Lower lobe of right lung (tissue), 2 donors: ENCODE results near the gene TEDC1. TPM values are rescaled to one million over a fixed set of nuclear protein-coding genes. Genes with fewer than 3 reads are reported as not detected.

ENCODE experiments used
- ATAC-seq, 2 donors: fragments of 200-7000 bp; cut with Tn5 transposase; one replicate each; pipeline ENCODE4 v1.9.1; 2020 to 2022; ENCODE audit warnings: mild to moderate bottlenecking in 2 of 2, moderate library complexity in 2 of 2
- DNase-seq: peaks from one replicate; pipeline ENCODE4 v3.0.0-alpha.2; 2020
- H3K27ac ChIP-seq: fragments of 200-600 bp; one replicate; pipeline ENCODE4 v1.8.0; 2022
- H3K27me3 ChIP-seq: fragments of 200-600 bp; one replicate; pipeline ENCODE4 v1.8.0; 2022; ENCODE audit warnings: low read depth
- H3K36me3 ChIP-seq: fragments of 200-600 bp; one replicate; pipeline ENCODE4 v1.8.0; 2022; ENCODE audit warnings: mild to moderate bottlenecking
- H3K4me1 ChIP-seq: fragments of 200-600 bp; one replicate; pipeline ENCODE4 v1.8.0; 2022
- H3K4me3 ChIP-seq: fragments of 200-600 bp; one replicate; pipeline ENCODE4 v1.8.0; 2022; ENCODE audit warnings: mild to moderate bottlenecking
- H3K9me3 ChIP-seq: fragments of 200-600 bp; one replicate; pipeline ENCODE4 v1.8.0; 2022
- CTCF ChIP-seq: fragments of 200-600 bp; IDR thresholded peaks from one replicate; pipeline ENCODE4 v1.8.0; 2022; ENCODE audit warnings: antibody characterized with exemption, mild to moderate bottlenecking
- intact Hi-C: fragments of 100-400 bp; cut with DNase I; formaldehyde crosslinking; loops from one replicate; pipeline ENCODE4 v1.11.0; 2022
- total RNA-seq: library from RNA; stranded (reverse); fragmentation: NEBNext Ultra II Directional; extraction: Animal tissue kit (Norgen Biotek cat#: 25700); gene quantifications from one replicate; pipeline ENCODE4 v1.2.1, GENCODE V29; 2021
- donor health status: DM: no; HTN: yes; CAD: no; lungs with severe emphysema.

The TEDC1 gene
- total RNA-seq, 1 donor from 2014 or later: 10.6 TPM

GRCh38 chr14:105455086-105455640 lies 35.9 kb upstream of the TEDC1 start:
- intact Hi-C loops: no loop called here
- DNase-seq: no peak
- no peak overlapping the region for H3K27ac ChIP-seq
- H3K27me3 ChIP-seq: no peaks in the 10 kb centered on the region
- H3K4me1 ChIP-seq: no peaks in the 10 kb centered on the region
- peaks cover 70% of the 10 kb centered on the region for H3K36me3 ChIP-seq
- no peak overlapping the region for H3K4me3 ChIP-seq
- no peaks in the 10 kb centered on the region for H3K9me3 ChIP-seq
- no peak for TF ChIP-seq CTCF
- ATAC-seq: no peak

- Histone ChIP-seq H3K27me3 (no peaks in the 10 kb centered on the region), H3K4me1 (no peaks in the 10 kb centered on the region), H3K36me3 (peaks cover 71% of the 10 kb centered on the region), H3K4me3 (no peak overlapping the region), H3K9me3 (no peaks in the 10 kb centered on the region), H3K27ac (no peak overlapping the region)
- DNase-seq (no peak), ATAC-seq (peak in 1 of 2 donors; percentile 34)
- no peak for TF ChIP-seq CTCF
- intact Hi-C loops: no loop called here
Observed at GRCh38 chr14:105455766-105456660, 35.0 kb upstream of the TEDC1 start.

GRCh38 chr14:105456736-105457617 lies 34.1 kb upstream of the TEDC1 start:
- TF ChIP-seq CTCF: no peak
- no peaks in the 10 kb centered on the region for H3K9me3 ChIP-seq
- intact Hi-C loops: no loop called here
- H3K4me3 ChIP-seq: no peak overlapping the region
- H3K27me3 ChIP-seq: no peaks in the 10 kb centered on the region
- peaks cover 76% of the 10 kb centered on the region for H3K36me3 ChIP-seq
- no peaks in the 10 kb centered on the region for H3K4me1 ChIP-seq
- peak in 1 of 2 donors; percentile 3 for ATAC-seq
- no peak overlapping the region for H3K27ac ChIP-seq
- DNase-seq: no peak

- H3K36me3 ChIP-seq: peaks cover 82% of the 10 kb centered on the region
- H3K4me1 ChIP-seq: no peaks in the 10 kb centered on the region
- ATAC-seq: no peak
- no peak for DNase-seq
- intact Hi-C loops: no loop called here
- no peak for TF ChIP-seq CTCF
- no peak overlapping the region for H3K27ac ChIP-seq
- H3K9me3 ChIP-seq: no peaks in the 10 kb centered on the region
- no peaks in the 10 kb centered on the region for H3K27me3 ChIP-seq
- no peak overlapping the region for H3K4me3 ChIP-seq
Observed at GRCh38 chr14:105458010-105458409, 33.0 kb upstream of the TEDC1 start.

- ATAC-seq (no peak), DNase-seq (no peak)
- intact Hi-C loops: no loop called here
- no peak overlapping the region for H3K27ac ChIP-seq
- no peak overlapping the region for H3K4me3 ChIP-seq
- H3K36me3 ChIP-seq: peaks cover 82% of the 10 kb centered on the region
- no peaks in the 10 kb centered on the region for H3K9me3 ChIP-seq
- TF ChIP-seq CTCF: no peak
- no peaks in the 10 kb centered on the region for H3K4me1 ChIP-seq
- no peaks in the 10 kb centered on the region for H3K27me3 ChIP-seq
Observed at GRCh38 chr14:105458571-105458970, 32.5 kb upstream of the TEDC1 start.
